Right ventricle myocardium inferior (tissue), 1 donor: ENCODE results near the gene RSBN1. TPM values are rescaled to one million over a fixed set of nuclear protein-coding genes. Genes with fewer than 3 reads are reported as not detected.

Experiments
- ATAC-seq: fragments of 200-7000 bp; cut with Tn5 transposase; one replicate; pipeline ENCODE4 v1.9.1; 2020; ENCODE audit warnings: mild to moderate bottlenecking, moderate library complexity
- DNase-seq: peaks from one replicate; pipeline ENCODE4 v3.0.0; 2021; ENCODE audit errors: missing footprints
- intact Hi-C: fragments of 100-400 bp; cut with DNase I; formaldehyde crosslinking; loops from one replicate; pipeline ENCODE4 v1.11.0; 2022
- total RNA-seq: library from RNA; stranded (reverse); fragmentation: NEBNext Ultra II Directional; extraction: Animal tissue kit (Norgen Biotek cat#: 25700); gene quantifications from one replicate; pipeline ENCODE4 v1.2.1, GENCODE V29; 2021
- donor health status: DM: no; HTN: yes; CAD: no; lungs with severe emphysema.

Gene RSBN1
- total RNA-seq, 1 donor from 2014 or later = 10.1 TPM

GRCh38 chr1:113821916-113822315, 9.6 kb upstream of the RSBN1 start:
- intact Hi-C loops = no loop called here
- DNase-seq (no peak), ATAC-seq (no peak)

GRCh38 chr1:113818578-113818977, 6.3 kb upstream of the RSBN1 start:
- intact Hi-C loops = no loop called here
- DNase-seq = no peak
- no peak for ATAC-seq

GRCh38 chr1:113813218-113813617, 942 bp upstream of the RSBN1 start:
- DNase-seq (no peak), ATAC-seq (no peak)
- intact Hi-C loops = no loop called here

GRCh38 chr1:113812661-113813135, 422 bp upstream of the RSBN1 start:
- DNase-seq (no peak), ATAC-seq (no peak)
- intact Hi-C loops = loop anchor here (1.0 kb wide), 3 partner anchors 53 to 117 kb away; partner anchors contain the start of genes DCLRE1B, HIPK1 and PHTF1

GRCh38 chr1:113811156-113811887, 954 bp downstream of the RSBN1 start:
- ATAC-seq (peak; percentile 38), DNase-seq (peak; percentile 85)
- intact Hi-C loops = no loop called here

GRCh38 chr1:113809670-113810602, 2.3 kb downstream of the RSBN1 start:
- ATAC-seq (no peak), DNase-seq (no peak)
- intact Hi-C loops = no loop called here

- DNase-seq = no peak
- intact Hi-C loops = no loop called here
- no peak for ATAC-seq
These were observed 3.7 kb downstream of the RSBN1 start for GRCh38 chr1:113808450-113809195.

- DNase-seq (no peak), ATAC-seq (no peak)
- intact Hi-C loops = no loop called here
These were observed 6.6 kb downstream of the RSBN1 start for GRCh38 chr1:113805639-113806038.

- intact Hi-C loops = no loop called here
- DNase-seq = peak; percentile 68
These were observed 7.1 kb downstream of the RSBN1 start for GRCh38 chr1:113805256-113805531.

GRCh38 chr1:113804421-113805255, 7.6 kb downstream of the RSBN1 start:
- intact Hi-C loops = no loop called here
- peak; percentile 87 for ATAC-seq
- DNase-seq = no peak

More at GRCh38 chr1:113805256-113805531, 7.1 kb downstream of the RSBN1 start:
- ATAC-seq = peak; percentile 17

- DNase-seq = no peak
- ATAC-seq = no peak
- intact Hi-C loops = no loop called here
These were observed 9.8 kb downstream of the RSBN1 start for GRCh38 chr1:113802367-113803007.

- no peak for DNase-seq
- no peak for ATAC-seq
- intact Hi-C loops = no loop called here
These were observed 11.8 kb downstream of the RSBN1 start for GRCh38 chr1:113800487-113800886.

- intact Hi-C loops = no loop called here
- ATAC-seq = no peak
- DNase-seq = no peak
These were observed 14.8 kb downstream of the RSBN1 start for GRCh38 chr1:113797472-113797871.

GRCh38 chr1:113793878-113794834, 18.1 kb downstream of the RSBN1 start:
- ATAC-seq (peak; percentile 78), DNase-seq (no peak)
- intact Hi-C loops = no loop called here

GRCh38 chr1:113792986-113793385, 19.3 kb downstream of the RSBN1 start:
- ATAC-seq = no peak
- DNase-seq = no peak
- intact Hi-C loops = no loop called here

GRCh38 chr1:113792471-113792870, 19.8 kb downstream of the RSBN1 start:
- no peak for ATAC-seq

GRCh38 chr1:113788802-113789201, 23.5 kb downstream of the RSBN1 start:
- no peak for DNase-seq
- intact Hi-C loops = no loop called here
- no peak for ATAC-seq

More at GRCh38 chr1:113792471-113792870, 19.8 kb downstream of the RSBN1 start:
- DNase-seq = no peak
- intact Hi-C loops = no loop called here
